GM21447 (cell line): ENCODE results near the gene NTNG2.

Source experiments
- ATAC-seq: cut with Tn5 transposase; IDR thresholded peaks from one replicate; pipeline ENCODE4 v1.9.1; 2021; ENCODE audit not compliant: unreplicated experiment

Gene NTNG2

GRCh38 chr9:132146575-132146974 is 15.3 kb upstream of the NTNG2 start:
- ATAC-seq, result no peak

GRCh38 chr9:132147331-132147730 is 14.5 kb upstream of the NTNG2 start:
- ATAC-seq, result no peak

DNA sequence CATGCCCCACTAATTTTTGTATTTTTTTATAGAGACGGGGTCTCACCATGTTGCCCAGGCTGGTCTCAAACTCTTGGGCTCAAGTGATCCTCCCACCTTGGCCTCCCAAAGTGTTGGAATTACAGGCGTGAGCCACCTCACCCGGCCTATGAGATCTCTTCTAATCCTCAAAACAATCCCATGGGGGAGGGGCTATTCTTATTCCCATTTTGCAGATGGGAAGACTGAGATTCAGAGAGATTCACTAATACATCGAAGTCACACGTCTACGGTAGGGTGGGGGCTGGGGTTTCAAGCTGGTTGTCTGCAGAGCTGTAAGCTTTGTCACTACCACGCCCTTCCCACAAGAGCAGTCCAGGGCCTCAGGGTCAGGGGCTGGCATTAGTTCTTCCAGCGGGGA is 14.0 kb upstream of the NTNG2 start:
- ATAC-seq, result no peak

- ATAC-seq, result no peak
These were observed 11.6 kb upstream of the NTNG2 start for GRCh38 chr9:132150256-132150655.

DNA sequence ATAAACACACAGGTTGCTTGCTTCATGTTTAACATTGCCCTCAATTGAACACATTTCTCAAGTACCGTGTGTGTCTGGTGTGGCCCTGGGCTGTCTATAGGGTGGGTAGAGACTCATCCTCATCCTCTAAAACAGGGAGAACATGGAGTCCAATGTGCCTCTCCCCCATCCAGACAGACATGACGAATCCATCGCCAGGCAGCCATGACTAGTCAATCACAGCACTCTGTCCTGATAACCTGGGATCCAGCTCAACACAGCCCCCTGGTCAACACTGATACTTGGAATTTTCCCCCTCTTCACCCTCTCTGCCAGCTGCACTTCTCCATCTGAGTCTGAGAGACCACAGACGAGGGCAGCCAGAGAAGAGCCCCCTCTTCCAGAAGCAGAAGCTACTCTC is 10.7 kb upstream of the NTNG2 start:
- no peak for ATAC-seq

DNA sequence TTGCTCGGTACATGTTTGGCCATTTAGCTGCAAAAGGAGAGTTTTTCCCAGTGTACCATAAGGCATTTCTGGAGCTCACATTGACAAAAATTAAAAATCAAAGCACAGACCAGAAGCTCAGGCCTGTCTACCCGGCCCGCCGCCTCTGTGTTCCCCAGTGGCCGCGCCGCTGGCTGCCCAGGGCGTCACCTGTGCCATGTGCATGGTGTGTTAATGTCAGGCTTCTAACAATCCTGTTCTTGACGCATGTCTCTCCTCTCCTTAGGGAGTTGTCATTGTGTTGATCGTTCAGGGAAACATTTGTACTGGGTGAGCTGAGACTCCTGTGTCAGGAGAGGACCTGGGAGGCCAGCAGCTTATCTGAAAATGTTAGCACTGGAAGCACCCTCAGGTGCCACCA is 9.6 kb upstream of the NTNG2 start:
- no peak for ATAC-seq

- ATAC-seq, result no peak
These were observed 6.8 kb upstream of the NTNG2 start for GRCh38 chr9:132154863-132155567.

- no peak for ATAC-seq
These were observed 6.3 kb upstream of the NTNG2 start for GRCh38 chr9:132155568-132155895.

GRCh38 chr9:132156262-132156661 is 5.6 kb upstream of the NTNG2 start:
- ATAC-seq, result no peak

DNA sequence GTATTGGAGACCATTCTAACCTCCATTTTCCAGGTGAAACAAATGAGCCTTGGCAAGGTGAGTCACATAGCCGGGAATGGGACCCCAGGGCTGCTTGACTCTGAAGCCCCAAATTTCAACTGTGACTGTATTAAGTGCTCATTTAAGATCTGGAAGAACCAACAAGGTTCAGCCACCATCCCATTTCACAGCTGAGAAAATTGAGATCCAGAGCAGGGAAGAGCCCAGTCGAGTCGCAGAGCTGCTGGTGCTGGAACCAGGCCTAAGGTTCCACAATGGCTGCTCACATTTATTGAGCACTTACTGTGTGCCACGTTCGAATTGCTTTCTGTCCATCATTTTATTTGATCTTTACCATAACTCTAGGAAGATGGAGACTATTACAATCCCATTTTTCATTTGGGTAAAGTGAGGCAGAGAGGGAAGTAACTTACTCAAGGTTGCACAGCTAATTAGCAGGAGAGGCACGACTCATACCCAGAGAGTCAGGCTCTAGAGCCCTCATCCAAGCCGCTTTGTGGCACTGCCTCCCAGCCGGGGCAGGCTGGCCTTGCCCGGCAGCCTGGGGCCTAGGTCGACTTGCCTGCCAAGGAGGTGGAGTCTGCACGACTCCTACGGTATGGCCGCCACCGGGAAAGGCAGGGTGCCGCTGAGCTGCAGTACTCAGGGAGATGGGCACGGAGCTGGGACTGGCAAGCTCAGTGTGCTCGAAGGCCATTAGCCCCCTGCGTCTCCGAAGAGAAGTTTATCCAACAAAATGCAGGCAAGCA is 4.3 kb upstream of the NTNG2 start:
- ATAC-seq, result no peak

DNA sequence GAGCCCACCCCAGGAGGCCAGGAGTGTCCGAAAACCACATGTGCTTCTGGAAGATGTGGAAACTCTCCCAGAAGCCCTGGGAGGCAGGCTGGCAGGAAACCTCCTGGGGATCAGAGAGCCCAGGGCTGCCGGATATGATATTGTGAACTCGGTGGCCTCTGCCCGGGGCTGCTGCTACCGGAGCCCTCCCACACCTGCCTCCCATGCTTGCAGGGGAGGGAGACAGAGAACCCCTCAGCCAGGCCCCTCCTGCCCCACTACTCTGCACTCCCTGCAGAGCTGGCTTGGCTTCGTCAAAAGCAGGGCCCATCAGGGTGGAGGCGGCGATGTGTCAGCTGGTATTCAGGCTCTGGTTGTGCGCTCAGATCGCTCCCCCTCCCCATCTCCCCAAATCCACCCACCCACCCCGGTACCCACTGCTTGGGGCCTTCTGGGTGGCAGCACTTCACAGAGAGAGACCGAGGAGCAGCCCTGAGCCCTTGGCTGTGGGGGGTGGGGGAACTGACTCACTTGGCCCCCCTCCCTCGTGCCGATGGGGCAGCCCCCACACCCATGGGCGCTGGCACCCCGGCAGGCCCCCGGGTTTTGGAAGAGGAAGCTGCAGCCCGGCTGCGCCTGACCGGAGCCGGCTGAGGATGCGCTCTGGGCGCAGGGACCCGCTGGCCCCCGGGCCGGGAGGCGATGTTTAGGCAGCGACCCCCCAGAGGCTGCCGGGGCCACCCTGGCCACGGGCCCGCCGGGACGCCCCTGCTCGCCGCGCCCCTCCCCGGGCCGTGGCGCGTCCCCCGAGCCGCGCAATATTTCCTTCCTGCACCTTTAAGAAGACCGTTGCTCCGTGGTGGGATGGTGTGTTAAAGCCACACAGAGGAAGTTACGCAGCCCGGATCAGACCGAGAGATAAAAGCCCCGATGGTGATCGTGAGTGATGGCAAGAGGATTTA is 786 bp upstream of the NTNG2 start:
- ATAC-seq, result no peak

DNA sequence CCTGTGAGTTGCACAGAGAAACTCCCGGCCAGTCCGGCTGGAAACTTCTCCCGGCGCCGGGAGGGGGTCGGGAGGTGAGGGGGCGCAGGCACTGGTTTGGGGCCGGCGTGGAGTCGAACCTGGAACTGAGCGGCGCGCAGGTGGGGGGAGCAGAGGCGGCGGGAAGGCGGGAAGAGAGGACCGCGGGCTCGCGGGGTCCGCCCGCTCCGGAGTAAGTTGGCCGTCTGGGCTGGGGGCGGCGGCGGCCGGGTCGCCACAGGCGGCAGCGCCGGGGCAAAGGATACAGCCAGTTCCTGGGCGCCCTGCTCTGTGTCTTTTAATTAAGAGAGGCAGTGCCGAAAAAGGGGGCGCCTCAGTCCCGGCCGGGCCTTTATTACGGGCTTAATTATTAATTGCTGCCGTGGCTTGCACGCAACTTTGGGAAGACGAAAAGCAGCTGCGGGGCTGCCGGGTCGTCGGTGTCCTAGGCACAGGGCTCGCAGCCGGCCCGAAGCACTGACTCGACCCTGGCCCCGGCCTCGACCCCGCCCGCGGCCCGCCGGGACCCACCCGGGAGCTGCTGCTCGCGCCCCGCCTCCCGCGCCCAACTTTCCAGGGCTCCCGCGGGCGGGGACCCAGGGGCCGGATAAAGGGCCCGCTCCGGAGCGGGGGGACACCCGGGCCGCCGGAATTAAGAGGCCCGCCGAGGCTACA is 1.1 kb downstream of the NTNG2 start:
- ATAC-seq, result no peak

GRCh38 chr9:132163457-132163875 is 1.6 kb downstream of the NTNG2 start:
- no peak for ATAC-seq

DNA sequence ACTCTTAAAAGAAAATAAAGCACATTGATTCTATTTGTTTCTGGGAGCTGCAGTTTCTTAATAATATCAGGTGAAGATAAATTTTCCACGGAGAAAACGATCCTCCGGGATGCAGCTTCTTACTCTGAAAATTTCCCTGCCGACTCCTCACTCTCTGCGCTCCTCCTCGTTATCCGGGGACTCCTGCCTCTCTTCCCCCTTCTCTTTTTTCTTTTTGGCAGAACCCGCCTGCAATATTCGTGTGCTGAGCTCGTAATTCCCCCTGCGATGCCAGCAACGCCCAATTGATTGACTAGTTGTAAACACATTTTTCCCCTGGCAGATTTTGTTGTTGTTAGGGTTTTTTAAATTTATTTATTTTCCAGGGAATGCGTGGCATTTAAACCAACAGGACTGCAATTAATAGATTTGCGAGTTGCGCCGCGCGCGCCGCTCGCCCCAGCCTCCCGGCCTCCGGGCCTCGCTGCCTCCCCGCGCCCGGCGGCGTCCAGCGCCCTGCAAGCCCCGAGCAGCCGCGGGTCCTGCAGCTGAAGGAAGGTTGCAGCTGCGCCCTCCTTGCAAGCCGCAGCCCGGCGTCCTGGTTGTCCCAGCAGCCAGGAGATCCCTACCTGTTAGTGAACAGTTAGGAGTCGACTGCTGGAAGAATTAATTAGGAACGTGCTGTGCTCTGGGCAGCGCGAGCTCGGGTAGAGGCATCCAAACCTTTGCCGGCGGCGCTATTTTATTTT is 2.2 kb downstream of the NTNG2 start:
- no peak for ATAC-seq

DNA sequence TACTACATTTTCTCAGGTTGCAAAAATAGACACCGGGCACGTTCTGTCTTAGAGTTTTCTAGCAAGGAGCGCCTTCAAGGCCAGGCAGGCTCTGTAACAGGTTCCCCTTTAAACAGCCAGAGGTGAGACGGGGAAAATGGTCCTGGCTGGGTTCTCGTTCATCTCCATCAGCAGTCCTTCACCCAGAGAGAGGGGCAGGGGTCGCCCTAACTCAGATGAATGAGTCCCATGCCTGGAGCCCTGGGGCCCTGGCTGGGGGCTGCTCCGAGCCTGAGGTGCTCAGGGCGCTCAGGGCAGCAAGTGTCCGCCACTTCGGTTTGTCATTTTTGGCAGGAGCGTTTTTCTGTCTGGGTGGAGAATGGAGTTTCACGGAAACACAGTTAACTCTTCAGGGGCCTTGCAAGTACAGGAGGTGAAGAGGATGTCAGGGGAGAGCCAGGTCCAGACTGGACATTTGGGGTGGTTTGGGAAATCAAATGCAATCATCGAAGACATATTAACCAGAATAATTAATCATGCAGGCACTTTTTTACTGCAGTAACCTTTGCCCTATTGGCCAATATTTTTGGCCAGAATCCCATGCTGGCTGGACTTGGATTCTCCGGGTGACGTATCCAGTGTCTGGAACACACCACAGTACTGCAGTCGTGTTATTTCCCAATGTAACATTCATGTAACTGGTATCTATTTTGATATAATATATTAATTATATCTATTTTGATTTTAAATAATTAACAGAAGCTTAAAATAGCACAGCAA is 2.9 kb downstream of the NTNG2 start:
- ATAC-seq, result no peak

DNA sequence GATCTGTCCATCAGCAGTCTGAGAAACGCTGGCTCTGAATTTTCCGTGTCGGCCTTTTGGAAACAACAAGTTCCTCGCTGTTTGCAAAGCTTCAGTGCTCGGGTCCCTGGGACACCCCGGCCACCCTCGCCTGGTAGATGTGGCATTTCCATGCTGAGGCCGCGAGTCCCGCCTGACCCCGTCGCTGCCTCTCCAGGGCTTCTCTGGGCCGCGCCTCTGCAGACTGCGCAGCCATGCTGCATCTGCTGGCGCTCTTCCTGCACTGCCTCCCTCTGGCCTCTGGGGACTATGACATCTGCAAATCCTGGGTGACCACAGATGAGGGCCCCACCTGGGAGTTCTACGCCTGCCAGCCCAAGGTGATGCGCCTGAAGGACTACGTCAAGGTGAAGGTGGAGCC is 4.7 kb downstream of the NTNG2 start:
- no peak for ATAC-seq

DNA sequence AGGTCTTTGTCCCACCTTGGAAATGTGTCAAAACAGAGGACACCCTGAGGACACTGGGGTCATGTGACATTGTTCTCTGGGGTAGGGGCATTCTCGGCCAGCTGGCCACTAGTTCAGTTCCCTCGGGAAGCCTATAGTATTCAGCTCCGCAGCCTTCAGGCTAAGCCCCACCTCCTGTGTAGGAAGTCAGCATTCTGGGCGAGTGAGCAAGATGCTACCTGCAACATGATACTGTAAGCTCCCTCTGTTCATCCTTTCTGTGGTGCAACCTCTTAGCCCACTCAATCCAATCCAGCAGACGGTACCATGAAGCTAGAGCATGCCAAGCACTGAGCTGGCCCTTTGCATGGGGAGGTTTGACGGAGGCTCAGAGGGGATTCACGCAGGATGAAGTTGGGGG is 5.3 kb downstream of the NTNG2 start:
- ATAC-seq, result no peak

GRCh38 chr9:132168347-132168746 is 6.5 kb downstream of the NTNG2 start:
- no peak for ATAC-seq

- ATAC-seq, result no peak
These were observed 7.0 kb downstream of the NTNG2 start for GRCh38 chr9:132168851-132169250.
